Neural progenitor cell (in vitro differentiated cells): ENCODE measurements around the gene CCM2. TPM values are rescaled to one million over a fixed set of nuclear protein-coding genes. Genes with fewer than 3 reads are reported as not detected.

Experiments
- DNase-seq: peaks from one replicate; pipeline ENCODE4 v3.0.0-alpha.2; 2016; ENCODE audit warnings: low spot score
- H2AFZ ChIP-seq: fragments of 200-600 bp; sonication (generic); replicated peaks from 2 replicates; pipeline ENCODE4 v1.6.1; 2016; ENCODE audit warnings: antibody characterized with exemption
- H3F3A ChIP-seq: fragments of 200-600 bp; sonication (generic); 2 replicates; pipeline ENCODE4 v1.6.1; 2016; ENCODE audit warnings: antibody characterized with exemption, low read depth
- H3K27ac ChIP-seq: fragments of 200-600 bp; sonication (generic); 2 replicates; pipeline ENCODE4 v1.5.1; 2016; ENCODE audit warnings: mild to moderate bottlenecking
- H3K27me3 ChIP-seq: fragments of 200-600 bp; sonication (generic); 2 replicates; pipeline ENCODE4 v1.6.1; 2016; ENCODE audit warnings: mild to moderate bottlenecking, moderate library complexity
- H3K36me3 ChIP-seq: fragments of 200-600 bp; sonication (generic); 2 replicates; pipeline ENCODE4 v1.5.1; 2016
- H3K4me1 ChIP-seq: fragments of 200-600 bp; sonication (generic); 2 replicates; pipeline ENCODE4 v1.6.1; 2016; ENCODE audit warnings: mixed run types
- H3K4me2 ChIP-seq: fragments of 200-600 bp; sonication (generic); 2 replicates; pipeline ENCODE4 v1.6.1; 2016
- H3K4me3 ChIP-seq: fragments of 200-600 bp; sonication (generic); 2 replicates; pipeline ENCODE4 v1.5.1; 2016
- H3K79me2 ChIP-seq: fragments of 200-600 bp; sonication (generic); 2 replicates; pipeline ENCODE4 v1.6.1; 2016; ENCODE audit warnings: low read depth
- H3K9ac ChIP-seq: fragments of 200-600 bp; sonication (generic); 2 replicates; pipeline ENCODE4 v1.6.1; 2016
- H3K9me3 ChIP-seq: fragments of 200-600 bp; sonication (generic); 2 replicates; pipeline ENCODE4 v1.5.1; 2016; ENCODE audit warnings: low read depth
- H4K20me1 ChIP-seq: fragments of 200-600 bp; sonication (generic); 2 replicates; pipeline ENCODE4 v1.6.1; 2016; ENCODE audit warnings: low read depth
- H3K27ac Mint-ChIP-seq: 3 replicates; pipeline ENCODE4 v1.8.0; 2021; ENCODE audit warnings: mixed read lengths
- H3K27me3 Mint-ChIP-seq: 2 replicates; pipeline ENCODE4 v1.8.0; 2022; ENCODE audit warnings: low read depth, mild to moderate bottlenecking, inconsistent platforms, moderate library complexity, mixed read lengths; ENCODE audit not compliant: insufficient read depth
- H3K36me3 Mint-ChIP-seq: 3 replicates; pipeline ENCODE4 v1.8.0; 2021; ENCODE audit warnings: mixed read lengths
- H3K4me1 Mint-ChIP-seq: 3 replicates; pipeline ENCODE4 v1.8.0; 2021; ENCODE audit warnings: mixed read lengths
- H3K4me3 Mint-ChIP-seq: 3 replicates; pipeline ENCODE4 v1.8.0; 2021; ENCODE audit warnings: mild to moderate bottlenecking, moderate library complexity, mixed read lengths
- H3K9me3 Mint-ChIP-seq: 3 replicates; pipeline ENCODE4 v1.8.0; 2020; ENCODE audit warnings: mixed read lengths
- EZH2 ChIP-seq: fragments of 200-600 bp; sonication (generic); IDR thresholded peaks from 2 replicates; pipeline ENCODE4 v1.6.1; 2017; ENCODE audit warnings: antibody characterized with exemption, mild to moderate bottlenecking, moderate library complexity
- EZH2phosphoT487 ChIP-seq: fragments of 200-600 bp; sonication (generic); IDR thresholded peaks from 2 replicates; pipeline ENCODE4 v1.6.1; 2017; ENCODE audit warnings: antibody characterized with exemption
- total RNA-seq: library from RNA; depleted of rRNA; stranded (reverse); fragments of >200 nt; gene quantifications from 2 replicates; pipeline ENCODE4 v1.2.3, GENCODE V29; 2015; ENCODE audit warnings: low replicate concordance
- TF ChIP-seq, protein P1 (sequence below): fragments of 200-600 bp; sonication (generic); IDR thresholded peaks from 2 replicates; pipeline ENCODE4 v1.5.1; 2017; ENCODE audit warnings: antibody characterized with exemption, mild to moderate bottlenecking

CCM2 gene
- total RNA-seq, 1 donor from 2014 or later, result 21.8 TPM

DNA sequence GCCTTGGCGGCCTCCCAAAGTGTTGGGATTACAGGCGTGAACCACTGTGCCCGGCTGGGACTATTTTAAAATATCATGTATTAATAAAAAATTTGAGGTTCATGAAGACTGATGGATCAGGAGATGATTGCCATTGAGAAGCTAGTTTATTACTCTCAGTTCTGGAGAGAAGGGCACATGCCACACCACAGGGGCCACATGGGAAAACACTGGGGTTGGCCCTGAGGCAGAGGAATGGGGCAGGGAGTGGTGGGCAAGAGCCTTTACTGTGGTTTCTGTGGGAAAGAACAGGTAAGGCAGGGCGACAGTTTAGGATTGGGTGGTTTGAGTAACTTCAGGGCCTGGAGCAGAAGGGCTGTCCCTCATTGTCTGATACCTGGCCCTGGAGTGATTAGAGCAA lies 118.3 kb downstream of the CCM2 start:
- peaks cover 8% of the 10 kb centered on the region for H3K27me3 Mint-ChIP-seq
- no peak for TF ChIP-seq EZH2phosphoT487
- TF ChIP-seq EZH2, result no peak
- TF ChIP-seq, protein P1, sequence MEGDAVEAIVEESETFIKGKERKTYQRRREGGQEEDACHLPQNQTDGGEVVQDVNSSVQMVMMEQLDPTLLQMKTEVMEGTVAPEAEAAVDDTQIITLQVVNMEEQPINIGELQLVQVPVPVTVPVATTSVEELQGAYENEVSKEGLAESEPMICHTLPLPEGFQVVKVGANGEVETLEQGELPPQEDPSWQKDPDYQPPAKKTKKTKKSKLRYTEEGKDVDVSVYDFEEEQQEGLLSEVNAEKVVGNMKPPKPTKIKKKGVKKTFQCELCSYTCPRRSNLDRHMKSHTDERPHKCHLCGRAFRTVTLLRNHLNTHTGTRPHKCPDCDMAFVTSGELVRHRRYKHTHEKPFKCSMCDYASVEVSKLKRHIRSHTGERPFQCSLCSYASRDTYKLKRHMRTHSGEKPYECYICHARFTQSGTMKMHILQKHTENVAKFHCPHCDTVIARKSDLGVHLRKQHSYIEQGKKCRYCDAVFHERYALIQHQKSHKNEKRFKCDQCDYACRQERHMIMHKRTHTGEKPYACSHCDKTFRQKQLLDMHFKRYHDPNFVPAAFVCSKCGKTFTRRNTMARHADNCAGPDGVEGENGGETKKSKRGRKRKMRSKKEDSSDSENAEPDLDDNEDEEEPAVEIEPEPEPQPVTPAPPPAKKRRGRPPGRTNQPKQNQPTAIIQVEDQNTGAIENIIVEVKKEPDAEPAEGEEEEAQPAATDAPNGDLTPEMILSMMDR, result no peak
- no peak for DNase-seq
- no peaks in the 10 kb centered on the region for H4K20me1 ChIP-seq
- H3F3A ChIP-seq, result no peaks in the 10 kb centered on the region
- no peak overlapping the region for H3K27ac Mint-ChIP-seq
- H3K36me3 Mint-ChIP-seq, result no peaks in the 10 kb centered on the region
- H3K9ac ChIP-seq, result no peak overlapping the region
- no peaks in the 10 kb centered on the region for H3K4me1 Mint-ChIP-seq
- H2AFZ ChIP-seq, result no peak overlapping the region
- H3K9me3 ChIP-seq, result no peaks in the 10 kb centered on the region
- H3K4me2 ChIP-seq, result no peak overlapping the region
- H3K4me3 ChIP-seq, result no peak overlapping the region
- no peaks in the 10 kb centered on the region for H3K4me1 ChIP-seq
- no peaks in the 10 kb centered on the region for H3K79me2 ChIP-seq
- no peak overlapping the region for H3K4me3 Mint-ChIP-seq
- peaks cover 41% of the 10 kb centered on the region for H3K27me3 ChIP-seq
- H3K9me3 Mint-ChIP-seq, result no peaks in the 10 kb centered on the region
- H3K27ac ChIP-seq, result no peak overlapping the region
- no peaks in the 10 kb centered on the region for H3K36me3 ChIP-seq

DNA sequence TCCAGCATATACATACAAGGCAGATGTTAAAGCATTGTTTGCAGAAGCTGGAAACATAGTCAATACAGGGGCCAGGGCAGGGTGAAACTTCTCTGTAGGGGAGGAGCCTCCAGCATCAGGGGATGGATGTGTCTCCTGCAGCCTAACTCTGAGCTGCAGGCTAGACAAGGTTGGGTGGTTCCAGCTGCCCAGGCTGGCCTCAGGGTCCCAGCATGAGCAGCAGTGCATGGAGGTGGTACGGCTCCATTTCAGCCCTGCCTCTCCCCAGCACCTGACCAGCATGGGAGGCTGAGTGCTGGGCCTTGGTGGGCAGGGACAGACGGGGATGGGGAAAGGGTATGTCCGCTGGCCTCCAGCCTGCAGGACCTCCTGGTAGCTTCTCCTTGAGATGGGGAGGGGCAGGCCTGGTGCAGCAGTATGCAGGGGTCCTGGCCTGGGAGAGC lies 118.9 kb downstream of the CCM2 start:
- Histone ChIP-seq H3K4me3 (no peak overlapping the region), H4K20me1 (no peaks in the 10 kb centered on the region), H3K27ac (no peak overlapping the region), H2AFZ (no peak overlapping the region), H3K4me1 (peaks cover 4% of the 10 kb centered on the region), H3K36me3 (no peaks in the 10 kb centered on the region), H3K27me3 (peaks cover 35% of the 10 kb centered on the region), H3K79me2 (no peaks in the 10 kb centered on the region), H3F3A (no peaks in the 10 kb centered on the region), H3K9ac (no peak overlapping the region), H3K9me3 (no peaks in the 10 kb centered on the region), H3K4me2 (no peak overlapping the region)
- no peak for DNase-seq
- Mint-ChIP-seq H3K27ac (no peak overlapping the region), H3K36me3 (no peaks in the 10 kb centered on the region), H3K4me1 (peaks cover 4% of the 10 kb centered on the region), H3K27me3 (peaks cover 9% of the 10 kb centered on the region), H3K4me3 (no peak overlapping the region), H3K9me3 (no peaks in the 10 kb centered on the region)
- TF ChIP-seq, protein P1, result no peak
- no peak for TF ChIP-seq EZH2phosphoT487

DNA sequence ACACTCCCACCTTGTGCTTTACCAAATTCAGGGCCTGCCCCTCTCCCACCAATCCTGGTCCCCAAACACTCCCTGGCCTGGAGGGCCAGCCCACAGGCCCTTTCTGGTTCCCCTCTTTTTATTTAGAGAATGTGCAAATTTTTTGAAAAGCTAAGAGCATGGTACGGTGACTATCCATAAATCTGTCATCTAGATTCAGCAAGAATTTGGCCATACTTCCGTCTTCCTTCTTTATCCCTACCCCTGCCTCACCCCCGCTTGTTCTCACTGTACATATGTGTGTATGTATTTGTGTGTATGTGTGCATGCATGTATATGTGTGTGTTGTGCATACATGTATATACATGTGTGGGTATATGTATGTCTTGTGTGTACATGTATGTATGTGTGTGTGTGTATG lies 119.5 kb downstream of the CCM2 start:
- Mint-ChIP-seq H3K27ac (no peak overlapping the region), H3K4me1 (peaks cover 4% of the 10 kb centered on the region), H3K27me3 (peaks cover 6% of the 10 kb centered on the region), H3K4me3 (no peak overlapping the region), H3K9me3 (no peaks in the 10 kb centered on the region), H3K36me3 (no peaks in the 10 kb centered on the region)
- TF ChIP-seq EZH2 (no peak), EZH2phosphoT487 (no peak)
- TF ChIP-seq, protein P1, result no peak
- Histone ChIP-seq H3F3A (no peaks in the 10 kb centered on the region), H3K9ac (no peak overlapping the region), H3K4me2 (no peak overlapping the region), H4K20me1 (no peaks in the 10 kb centered on the region), H2AFZ (no peak overlapping the region), H3K4me3 (no peak overlapping the region), H3K9me3 (no peaks in the 10 kb centered on the region), H3K27me3 (peaks cover 29% of the 10 kb centered on the region), H3K79me2 (no peaks in the 10 kb centered on the region), H3K4me1 (peaks cover 9% of the 10 kb centered on the region), H3K36me3 (no peaks in the 10 kb centered on the region), H3K27ac (no peak overlapping the region)
- DNase-seq, result no peak
